K562 (cell line): Measurements from ENCODE around the gene SLC24A4. TPM values are rescaled to one million over a fixed set of nuclear protein-coding genes. Genes with fewer than 3 reads are reported as not detected.

Source experiments
- ATAC-seq: fragments of 200-7000 bp; cut with Tn5 transposase; 3 replicates; pipeline ENCODE4 v1.9.1; 2020; ENCODE audit warnings: moderate library complexity
- BruUV-seq: library from RNA; stranded (reverse); fragments of 400-500 nt; replicated peaks from 2 replicates; lab custom pipeline; 2021; lab: Mats Ljungman, UMichigan
- CTCF ChIA-PET: fragments of 300-600 bp; formaldehyde crosslinking; extraction: SDS; loops from one replicate; lab custom pipeline; 2021; ENCODE audit warnings: low intra/inter-chr PET ratio; lab: Yijun Ruan, JAX
- POLR2A ChIA-PET: fragments of 300-600, 350-650 bp; sonication (Branson Sonifier 250); formaldehyde crosslinking; extraction: SDS; loops from one replicate; lab custom pipeline; 2021; ENCODE audit warnings: antibody characterized with exemption, inconsistent platforms; lab: Yijun Ruan, JAX
- DNase-seq, 4 experiments: peaks; one replicate each; pipeline versions ENCODE4 v3.0.0 to v3.0.0-alpha.2; 2011 to 2018; ENCODE audit warnings: low spot score in 3 of 4, mixed read lengths in 3 of 4; ENCODE audit errors: extremely low read depth in 1 of 4
- FAIRE-seq: peaks from 2 replicates; lab custom pipeline; 2011; peaks lifted over from hg19 to GRCh38; lab: Jason Lieb, UNC
- H2AFZ ChIP-seq: 2 replicates; pipeline ENCODE4 v1.6.0; 2011; ENCODE audit warnings: low read depth, low read length, control low read depth, inconsistent platforms
- H3K27ac ChIP-seq: fragments of 200-600 bp; 3 replicates; pipeline ENCODE4 v1.8.0; 2011; ENCODE audit warnings: low read depth, mild to moderate bottlenecking, control low read depth, inconsistent platforms, low read length, moderate library complexity, mixed read lengths; ENCODE audit errors: extremely low read depth
- H3K27me3 ChIP-seq, 2 experiments: fragments of 300-600 bp in 1 of 2; 2 replicates in 1 of 2; 3 replicates in 1 of 2; pipeline versions ENCODE4 v1.6.0 to v1.8.0; 2011; ENCODE audit warnings: inconsistent platforms in 2 of 2, low read length in 2 of 2, mild to moderate bottlenecking in 1 of 2, mixed read lengths in 1 of 2, moderate library complexity in 1 of 2; ENCODE audit not compliant: control insufficient read depth in 2 of 2, insufficient read depth in 2 of 2
- H3K36me3 ChIP-seq: fragments of 300-600 bp; 3 replicates; pipeline ENCODE4 v1.8.0; 2011; ENCODE audit warnings: mild to moderate bottlenecking, low read length, inconsistent platforms; ENCODE audit not compliant: control insufficient read depth, insufficient read depth
- H3K4me1 ChIP-seq, 2 experiments: fragments of 200-600 bp in 1 of 2; replicated peaks in 1 of 2; 2 replicates in 1 of 2; 3 replicates in 1 of 2; pipeline versions ENCODE4 v1.5.1 to v1.8.0; 2011; ENCODE audit warnings: inconsistent platforms in 2 of 2, low read length in 2 of 2, mild to moderate bottlenecking in 1 of 2, mixed read lengths in 1 of 2, moderate library complexity in 1 of 2; ENCODE audit not compliant: control insufficient read depth in 2 of 2, insufficient read depth in 2 of 2
- H3K4me2 ChIP-seq: 2 replicates; pipeline ENCODE4 v1.6.1; 2011; ENCODE audit warnings: low read length, control low read depth, inconsistent platforms, mixed read lengths; ENCODE audit not compliant: insufficient read depth
- H3K4me3 ChIP-seq: fragments of 200-600 bp; sonication (generic), shearing (Covaris generic); 2 replicates; pipeline ENCODE4 v1.5.1; 2016; ENCODE audit warnings: control low read depth, inconsistent platforms
- H3K79me2 ChIP-seq: fragments of 200-600 bp; 3 replicates; pipeline ENCODE4 v1.8.0; 2011; ENCODE audit warnings: low read length, inconsistent platforms; ENCODE audit not compliant: control insufficient read depth, insufficient read depth
- H3K9ac ChIP-seq, 2 experiments: 2 replicates each; pipeline versions ENCODE4 v1.6.0 to v1.6.1; 2011; ENCODE audit warnings: low read depth in 2 of 2, low read length in 2 of 2, control low read depth in 1 of 2, inconsistent platforms in 1 of 2, mild to moderate bottlenecking in 1 of 2, mixed read lengths in 1 of 2; ENCODE audit not compliant: insufficient read depth in 1 of 2
- H3K9me1 ChIP-seq: one replicate; pipeline ENCODE4 v1.6.0; 2011; ENCODE audit warnings: inconsistent platforms, mild to moderate bottlenecking, low read length, moderate library complexity; ENCODE audit not compliant: control insufficient read depth, insufficient read depth
- H3K9me3 ChIP-seq: replicated peaks from 2 replicates; pipeline ENCODE4 v1.5.1; 2011; ENCODE audit warnings: low read depth, low read length, inconsistent platforms; ENCODE audit not compliant: control insufficient read depth, insufficient read depth
- H4K20me1 ChIP-seq: replicated peaks from 2 replicates; pipeline ENCODE4 v1.6.1; 2011; ENCODE audit warnings: low read length, inconsistent platforms, mixed read lengths; ENCODE audit not compliant: control insufficient read depth, insufficient read depth
- CHD1 ChIP-seq: fragments of 200-600 bp; sonication (generic); IDR thresholded peaks from one replicate; pipeline ENCODE4 v1.6.1; 2012; ENCODE audit warnings: mild to moderate bottlenecking, moderate library complexity, low read length, inconsistent platforms
- CXXC5 ChIP-seq: fragments of 250-450 bp; sonication (Bioruptor Pico); IDR thresholded peaks from 2 replicates; pipeline ENCODE4 v1.8.0; 2022; ENCODE audit warnings: inconsistent platforms, mild to moderate bottlenecking, moderate library complexity
- ELF2 ChIP-seq: fragments of 250-450 bp; sonication (Bioruptor Pico); IDR thresholded peaks from 2 replicates; pipeline ENCODE4 v1.5.0; 2021; ENCODE audit warnings: mild to moderate bottlenecking
- FUS ChIP-seq: fragments of 200-400 bp; formaldehyde crosslinking; optimal IDR thresholded peaks from 2 replicates; pipeline ENCODE3; 2017; ENCODE audit warnings: low read depth, low read length
- HDAC2 ChIP-seq: fragments of 450-650 bp; IDR thresholded peaks from 2 replicates; pipeline ENCODE4 v1.6.1; 2016; ENCODE audit warnings: mild to moderate bottlenecking
- MEIS2 ChIP-seq: fragments of 450-650 bp; IDR thresholded peaks from 2 replicates; pipeline ENCODE4 v1.6.1; 2014; ENCODE audit warnings: mild to moderate bottlenecking; ENCODE audit not compliant: partially characterized antibody
- NCOR1 ChIP-seq: fragments of 450-650 bp; IDR thresholded peaks from 2 replicates; pipeline ENCODE4 v1.6.1; 2016; ENCODE audit warnings: mild to moderate bottlenecking, moderate library complexity
- NONO ChIP-seq, 2 experiments: fragments of 200-400 bp in 1 of 2; fragments of 450-650 bp in 1 of 2; formaldehyde crosslinking in 1 of 2; IDR thresholded peaks; 2 replicates each; pipeline ENCODE4 v1.6.1; 2017; ENCODE audit warnings: low read depth in 2 of 2, mild to moderate bottlenecking in 2 of 2, moderate library complexity in 2 of 2, low read length in 1 of 2
- NR2C2 ChIP-seq, 2 experiments: fragments of 200-800 bp in 1 of 2; sonication (Bioruptor generic) in 1 of 2; sonication (generic) in 1 of 2; formaldehyde crosslinking in 1 of 2; IDR thresholded peaks; 2 replicates each; pipeline versions ENCODE4 v1.6.1 to v1.8.0; 2016 to 2022; ENCODE audit warnings: mild to moderate bottlenecking in 1 of 2, missing compliant biosample characterization in 1 of 2, missing genetic modification characterization in 1 of 2, missing genetic modification reagents in 1 of 2
- NRF1 ChIP-seq, 2 experiments: fragments of 450-650 bp; IDR thresholded peaks in 1 of 2; conservative IDR thresholded peaks in 1 of 2; 2 replicates each; pipeline ENCODE4 v1.6.1; 2014; ENCODE audit warnings: mild to moderate bottlenecking in 2 of 2
- PRMT5 ChIP-seq: sonication (generic); formaldehyde crosslinking; IDR thresholded peaks from 2 replicates; pipeline ENCODE4 v1.5.0; 2020; ENCODE audit warnings: missing genetic modification reagents
- RBFOX2 ChIP-seq: fragments of 200-400 bp; formaldehyde crosslinking; IDR thresholded peaks from 2 replicates; pipeline ENCODE4 v1.6.1; 2017; ENCODE audit warnings: low read depth, mild to moderate bottlenecking, low read length, moderate library complexity
- RBM15 ChIP-seq: fragments of 200-400 bp; formaldehyde crosslinking; IDR thresholded peaks from 2 replicates; pipeline ENCODE4 v1.6.1; 2018; ENCODE audit warnings: mild to moderate bottlenecking, low read length, moderate library complexity; ENCODE audit not compliant: insufficient read depth
- RUNX1 ChIP-seq: sonication (generic); IDR thresholded peaks from 2 replicates; pipeline ENCODE4 v1.6.1; 2016; ENCODE audit warnings: antibody characterized with exemption, low read depth
- SPI1 ChIP-seq: IDR thresholded peaks from 2 replicates; pipeline ENCODE4 v1.6.1; 2011; ENCODE audit warnings: low read depth, low read length, control low read depth, borderline replicate concordance
- ZNF121 ChIP-seq: sonication (generic); formaldehyde crosslinking; conservative IDR thresholded peaks from 2 replicates; pipeline ENCODE4 v1.8.0; 2022; ENCODE audit warnings: missing genetic modification reagents
- ZNF174 ChIP-seq: fragments of 250-450 bp; sonication (Bioruptor Pico); IDR thresholded peaks from 2 replicates; pipeline ENCODE4 v1.4.0; 2020; ENCODE audit warnings: mild to moderate bottlenecking
- ZNF354B ChIP-seq: fragments of 250-450 bp; sonication (Bioruptor Pico); IDR thresholded peaks from 2 replicates; pipeline ENCODE4 v1.4.0; 2020
- ZNF764 ChIP-seq: fragments of 250-450 bp; sonication (Bioruptor Pico); IDR thresholded peaks from 2 replicates; pipeline ENCODE4 v1.4.0; 2020; ENCODE audit warnings: low read depth, mild to moderate bottlenecking, moderate library complexity
- WGBS: fragments of 100-300 bp; shearing (Covaris generic); methylation state at CpG from one replicate; pipeline ENCODE4 v1.1.6; 2016; ENCODE audit warnings: low coverage, mixed read lengths; ENCODE audit not compliant: insufficient coverage; ENCODE audit errors: missing lambda C conversion rate; 5-methylcytosine and 5-hydroxymethylcytosine counted together
- in situ Hi-C: fragments of 300-500 bp; cut with MboI; formaldehyde crosslinking; loops from 4 replicates; pipeline ENCODE4 v1.15.0; 2018; ENCODE audit warnings: inconsistent platforms, mixed read lengths
- intact Hi-C: fragments of 100-400 bp; cut with micrococcal nuclease; formaldehyde crosslinking; loops from 2 replicates; pipeline ENCODE4 v1.14.2; 2022
- polyA plus RNA-seq, 8 experiments: library from polyadenylated mRNA; depleted of rRNA in 4 of 8; stranded (reverse) in 5 of 8; unstranded in 3 of 8; fragments of >200 nt; fragmentation: Nextera tagmentation in 2 of 8; fragmentation: Illumina TruSeq in 1 of 8; extraction: Ambion mirVana in 2 of 8; extraction: Trizol in 1 of 8; gene quantifications; 2 replicates each; pipeline versions ENCODE4 v1.2.1 to v1.2.3, GENCODE V29; 2011 to 2014; ENCODE audit warnings: inconsistent platforms in 1 of 8, missing spikeins in 1 of 8
- total RNA-seq, 7 experiments: library from RNA; depleted of rRNA in 6 of 7; stranded (reverse); fragments of >200 nt in 6 of 7; fragmentation: Illumina TruSeq in 2 of 7; extraction: Trizol in 2 of 7; gene quantifications; 2 replicates each; pipeline versions ENCODE4 v1.2.1 to v1.2.3, GENCODE V29; 2011 to 2021; ENCODE audit warnings: low replicate concordance in 1 of 7

SLC24A4 gene
- total and polyA plus RNA-seq, 9 of the 15 experiments (the other 6 are each of a cell fraction or from before 2014, with no cell fraction given) = not detected

DNA sequence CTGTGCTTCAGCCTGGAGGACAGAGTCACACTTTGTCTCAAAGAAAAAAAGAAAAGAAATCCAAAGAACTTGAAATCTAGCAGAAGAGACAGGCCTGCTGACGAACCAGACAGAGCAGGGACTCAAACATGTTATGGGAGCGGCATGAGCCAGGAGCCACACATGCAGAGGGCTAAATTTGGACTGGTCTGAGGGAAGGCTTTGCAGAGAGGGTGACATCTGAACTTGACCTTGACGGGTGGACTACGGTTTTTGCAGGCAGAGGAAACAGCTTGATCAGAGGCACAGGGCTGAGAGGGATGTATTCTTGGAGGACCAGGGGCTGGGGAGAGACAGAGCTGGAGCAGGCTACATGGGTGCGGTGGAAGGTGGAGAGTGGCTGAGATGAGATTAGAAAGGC is 20.5 kb upstream of the SLC24A4 start:
- no peaks in the 10 kb centered on the region; the same call in 1 of the 2 replicates for H3K9me3 ChIP-seq
- no peaks in the 10 kb centered on the region for H3K4me1 ChIP-seq
- H3K4me3 ChIP-seq = no peak overlapping the region
- CTCF ChIA-PET = no interaction called here
- ATAC-seq (no peak), DNase-seq (no peak), FAIRE-seq (no peak)
- H2AFZ ChIP-seq = no peak overlapping the region
- 0% methylated on average over 5 of the region's 5 CpGs for WGBS
- no TSS peak for BruUV-seq
- in situ Hi-C loops = no loop called here
- H3K27ac ChIP-seq = no peak overlapping the region
- H3K9ac ChIP-seq = no peak overlapping the region
- POLR2A ChIA-PET = interaction anchor here (0.9 kb wide), 1 partner anchor 9 kb away, joined by 3 read pairs; no protein-coding TSS in a partner anchor
- no peaks in the 10 kb centered on the region for H4K20me1 ChIP-seq
- H3K79me2 ChIP-seq = no peaks in the 10 kb centered on the region
- no peaks in the 10 kb centered on the region for H3K36me3 ChIP-seq
- peaks cover 0 to 12% of the 10 kb centered on the region in 2 experiments; a peak in 2 of 5 replicates for H3K27me3 ChIP-seq
- no peak for TF ChIP-seq NONO (IDR thresholded peaks at IDR 0.05; ENCODE audit: low read depth in 2 of 2, low read length in 1 of 2)
- no peak for TF ChIP-seq ELF2 (CRISPR knock-in tag)
- no peak for TF ChIP-seq FUS
- TF ChIP-seq SPI1 = no peak
- TF ChIP-seq ZNF174 (CRISPR knock-in tag) = no peak
- no peak for TF ChIP-seq RUNX1
- TF ChIP-seq ZNF121 = no peak
- TF ChIP-seq NR2C2 (CRISPR knock-in tag; IDR thresholded peaks at IDR 0.05) = no peak
- no peak for TF ChIP-seq NR2C2 (tag; IDR thresholded peaks at IDR 0.05)
- no peak for TF ChIP-seq CHD1
- TF ChIP-seq HDAC2 = no peak
- no peak for TF ChIP-seq PRMT5 (CRISPR knock-in tag)
- TF ChIP-seq ZNF354B = no peak
- no peak for TF ChIP-seq NRF1 (conservative IDR thresholded peaks at IDR 0.05 in 1 of 2, IDR thresholded peaks at IDR 0.05 in 1 of 2)
- TF ChIP-seq RBM15 = no peak
- no peak for TF ChIP-seq RBFOX2
- no peak for TF ChIP-seq ZNF764 (CRISPR knock-in tag)
- TF ChIP-seq MEIS2 = no peak
- TF ChIP-seq NCOR1 = no peak
- no peak for TF ChIP-seq CXXC5 (CRISPR knock-in tag)
- H3K9me1 ChIP-seq = no peaks in the 10 kb centered on the region
- intact Hi-C loops = no loop called here
- no peak overlapping the region for H3K4me2 ChIP-seq
